GM12801 (cell line): ENCODE data around the gene FMO1.

Experiments used
- CTCF ChIP-seq: IDR thresholded peaks from one replicate; pipeline ENCODE4 v1.5.1; 2011; ENCODE audit warnings: control low read depth; ENCODE audit not compliant: insufficient read length; ENCODE audit errors: extremely low read depth

Gene FMO1

DNA sequence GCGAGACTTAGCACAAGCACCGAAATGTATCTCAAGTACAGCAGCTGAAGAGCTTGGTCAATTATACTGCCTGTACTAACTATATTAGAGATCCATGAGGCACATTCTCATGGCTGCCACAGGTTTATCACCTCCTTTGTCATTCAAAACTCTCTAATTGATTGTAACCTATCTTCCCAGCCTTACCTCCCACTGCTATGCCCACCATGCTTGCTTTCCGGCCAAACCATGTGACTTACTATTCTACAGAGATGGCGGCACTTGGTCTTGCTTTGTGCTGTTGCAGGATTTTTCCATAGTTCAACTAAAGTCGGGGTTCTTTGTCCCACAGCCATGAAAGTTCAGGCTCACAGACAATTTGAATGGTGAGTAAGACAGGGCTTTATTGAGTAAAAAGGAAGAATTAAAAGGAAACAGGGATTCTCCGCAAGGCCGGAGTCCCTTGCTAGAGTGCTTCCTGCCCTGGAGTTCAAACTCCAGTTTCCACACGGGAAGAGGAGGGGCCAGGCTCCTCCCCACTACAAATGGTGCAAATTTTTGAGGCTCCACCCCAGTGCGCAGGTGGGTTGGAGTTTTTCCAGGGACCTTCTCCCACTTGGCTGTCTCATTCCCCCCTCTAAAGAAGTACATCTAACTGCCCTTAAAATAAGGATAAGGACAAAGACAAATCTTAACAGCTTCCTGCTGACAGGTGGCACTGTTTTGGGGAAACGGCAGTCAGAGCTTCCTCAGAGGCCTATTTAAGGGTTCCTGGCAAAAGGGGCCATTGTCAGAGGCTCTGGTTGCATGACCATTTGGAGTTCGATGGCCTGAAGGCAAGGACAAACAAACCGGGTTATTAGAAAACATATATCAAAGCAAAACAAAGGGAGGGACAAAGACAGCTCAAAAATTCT lies 34.5 kb upstream of the FMO1 start:
- no peak for TF ChIP-seq CTCF

GRCh38 chr1:171217658-171218443 lies 30.4 kb upstream of the FMO1 start:
- TF ChIP-seq CTCF, result no peak

GRCh38 chr1:171218661-171219060 lies 29.6 kb upstream of the FMO1 start:
- TF ChIP-seq CTCF, result no peak

DNA sequence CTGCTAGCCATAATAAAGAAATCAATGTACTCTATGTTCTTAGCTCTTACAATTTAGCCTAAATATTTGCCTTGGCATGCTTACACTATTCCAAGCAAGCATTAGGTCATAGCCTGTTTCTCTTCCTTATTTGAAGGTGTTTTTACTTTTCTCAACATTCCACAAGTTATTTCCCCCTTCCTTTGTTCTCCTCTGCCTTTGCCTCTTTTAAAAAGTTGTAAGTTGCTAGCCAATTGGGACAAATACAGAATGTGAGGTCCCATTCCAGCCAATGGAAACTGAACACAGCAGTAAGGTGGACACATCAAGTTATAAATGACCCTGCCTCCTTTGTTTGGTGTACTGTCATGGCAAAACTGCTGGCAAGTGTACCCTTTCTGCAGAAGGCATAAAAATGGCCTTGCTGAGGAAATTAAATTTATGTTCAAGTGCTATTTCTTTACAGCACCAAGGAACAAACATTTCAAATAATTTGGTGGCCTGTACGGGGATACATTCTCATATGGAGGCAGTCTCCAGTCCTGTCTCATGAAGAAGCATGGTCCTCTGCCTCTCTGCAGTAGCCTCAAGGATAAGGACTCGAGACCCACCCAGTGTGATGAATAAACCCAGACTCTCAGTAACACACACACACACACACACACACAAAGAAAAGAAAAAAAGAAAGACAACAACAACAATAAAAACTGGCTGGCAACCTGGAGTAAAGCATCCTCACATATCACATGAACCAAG lies 28.8 kb upstream of the FMO1 start:
- no peak for TF ChIP-seq CTCF

- TF ChIP-seq CTCF, result no peak
These were observed 28.2 kb upstream of the FMO1 start for GRCh38 chr1:171220081-171220420.

DNA sequence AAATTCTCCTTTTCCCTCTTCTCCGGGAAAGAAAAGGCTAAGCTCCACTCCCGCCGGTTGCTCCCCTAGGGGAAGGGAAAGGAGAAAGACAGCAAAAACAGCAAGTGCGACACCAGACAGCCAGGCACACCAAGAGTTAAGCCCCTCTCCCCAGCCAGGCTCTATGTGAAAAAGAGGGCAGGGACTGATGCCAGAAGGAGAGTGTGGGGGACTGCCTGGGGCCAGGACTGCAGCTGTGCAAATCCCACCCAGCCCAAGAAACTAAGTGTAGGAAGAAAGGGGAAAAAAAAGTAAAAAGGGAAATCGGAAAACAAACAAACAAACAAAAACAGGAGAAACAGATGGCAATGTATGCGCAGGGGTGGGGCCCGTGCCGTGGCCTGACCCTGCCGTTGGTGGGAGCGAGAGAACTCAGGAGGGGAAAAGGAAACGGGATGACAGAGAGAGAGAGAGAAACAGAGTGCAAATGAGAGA lies 27.7 kb upstream of the FMO1 start:
- TF ChIP-seq CTCF, result no peak
